GM18868 (cell line): ENCODE results near the gene CHTF8.
"Not testable (repeated sequence)": the region's sequence is repeated elsewhere in the genome, so short reads cannot be mapped to it uniquely, and the experiment has no call there.

Experiments used
- ATAC-seq: cut with Tn5 transposase; IDR thresholded peaks from one replicate; pipeline ENCODE4 v1.9.1; 2021; ENCODE audit warnings: mild to moderate bottlenecking, moderate library complexity; ENCODE audit not compliant: unreplicated experiment

The CHTF8 gene

GRCh38 chr16:69139464-69139863 is 7.1 kb upstream of the CHTF8 start:
- ATAC-seq, result not testable (repeated sequence)

DNA sequence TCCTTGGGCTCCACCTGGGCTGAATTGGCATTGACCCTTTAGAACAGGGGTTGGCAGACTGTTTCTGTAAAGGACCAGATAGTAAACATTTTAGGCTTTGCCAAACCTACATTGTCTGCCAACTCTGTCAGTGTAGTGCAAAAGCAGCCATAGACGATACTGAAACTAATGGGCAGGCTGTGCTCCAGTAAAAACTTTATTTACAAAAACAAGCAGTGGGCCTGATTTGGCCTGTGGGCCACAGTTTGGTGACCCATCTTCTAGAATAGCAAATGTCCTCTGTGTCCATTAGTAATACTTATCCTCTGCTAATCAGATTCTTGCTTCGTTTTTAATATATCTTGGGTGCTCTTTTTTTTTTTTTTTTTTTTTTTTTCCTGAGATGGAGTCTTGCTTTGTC is 6.2 kb upstream of the CHTF8 start:
- no peak for ATAC-seq

- ATAC-seq, result no peak
Measured at GRCh38 chr16:69133373-69133954, 1.1 kb upstream of the CHTF8 start.

DNA sequence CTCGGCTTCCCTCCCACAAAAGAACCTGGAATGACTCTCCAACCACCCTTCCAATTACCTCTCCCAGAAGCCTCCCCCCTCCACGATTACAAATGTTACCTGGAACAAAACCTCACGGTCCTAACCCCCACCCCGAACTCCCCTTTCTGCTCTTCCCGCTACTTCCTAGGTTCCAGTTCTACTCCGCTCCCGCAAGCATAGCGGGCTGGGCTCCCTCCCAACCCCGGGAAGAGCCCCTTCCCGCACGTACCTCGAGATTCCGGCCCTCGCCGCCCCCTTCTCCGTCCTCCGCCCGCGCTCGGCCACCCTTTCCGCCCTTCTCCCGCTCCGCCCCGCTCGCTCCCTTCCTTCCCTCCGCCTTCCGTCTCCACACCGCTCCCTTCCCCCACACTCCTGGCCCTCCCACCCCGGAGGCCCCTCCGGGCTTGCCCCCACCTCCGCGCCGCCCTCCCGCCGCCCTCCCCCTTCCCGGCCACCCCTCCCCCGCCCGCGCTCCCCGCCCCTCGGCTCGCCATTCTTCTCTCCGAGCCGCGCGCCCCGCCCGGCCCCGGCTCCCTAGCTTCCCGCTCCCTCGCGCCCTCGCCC is 457 bp downstream of the CHTF8 start:
- peak; percentile 36 for ATAC-seq

- no peak for ATAC-seq
Measured at GRCh38 chr16:69131167-69131838, 1.1 kb downstream of the CHTF8 start.

- ATAC-seq, result no peak
Measured at GRCh38 chr16:69130461-69130860, 1.9 kb downstream of the CHTF8 start.

GRCh38 chr16:69127966-69128510 is 4.3 kb downstream of the CHTF8 start:
- ATAC-seq, result no peak

- ATAC-seq, result not testable (repeated sequence)
Measured at GRCh38 chr16:69126801-69127200, 5.6 kb downstream of the CHTF8 start.

DNA sequence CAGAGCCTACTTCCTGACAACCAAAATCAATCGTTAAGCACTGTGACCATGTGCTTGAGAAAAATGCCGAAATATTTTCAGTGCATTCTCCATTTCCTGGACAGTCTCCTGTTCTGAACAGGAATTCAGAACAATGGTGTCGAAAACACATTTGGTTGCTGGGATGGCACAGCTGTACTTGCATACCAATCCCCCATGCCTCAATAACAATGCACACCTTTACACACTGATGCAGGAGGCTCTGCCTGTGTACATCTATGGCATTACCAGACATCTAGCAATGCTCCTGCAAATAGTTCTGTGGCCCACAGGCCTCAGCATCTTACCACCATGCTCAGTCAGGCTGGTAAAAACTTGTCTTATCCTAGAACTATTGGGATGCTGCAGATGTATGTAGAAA is 6.2 kb downstream of the CHTF8 start:
- ATAC-seq, result no peak

GRCh38 chr16:69124961-69125360 is 7.4 kb downstream of the CHTF8 start:
- not testable (repeated sequence) for ATAC-seq

GRCh38 chr16:69124406-69124805 is 8.0 kb downstream of the CHTF8 start:
- ATAC-seq, result not testable (repeated sequence)

DNA sequence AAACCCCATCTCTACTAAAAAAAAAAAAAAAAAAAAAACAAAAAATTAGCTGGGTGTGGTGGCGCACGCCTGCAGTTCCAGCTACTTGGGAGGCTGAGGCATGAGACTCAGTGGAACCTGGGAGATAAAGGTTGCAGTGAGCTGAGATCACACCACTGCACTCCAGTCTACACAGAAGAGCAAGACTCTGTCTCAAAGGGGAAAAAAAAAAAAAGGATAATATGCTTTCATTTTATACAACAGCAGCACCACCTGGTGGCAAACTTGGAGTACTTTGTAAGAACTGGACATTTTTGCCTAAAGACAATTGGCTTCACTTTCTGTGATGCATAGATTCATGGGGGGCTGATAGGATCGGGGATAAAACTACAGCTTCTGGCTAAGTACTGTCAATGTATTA is 8.5 kb downstream of the CHTF8 start:
- ATAC-seq, result no peak

DNA sequence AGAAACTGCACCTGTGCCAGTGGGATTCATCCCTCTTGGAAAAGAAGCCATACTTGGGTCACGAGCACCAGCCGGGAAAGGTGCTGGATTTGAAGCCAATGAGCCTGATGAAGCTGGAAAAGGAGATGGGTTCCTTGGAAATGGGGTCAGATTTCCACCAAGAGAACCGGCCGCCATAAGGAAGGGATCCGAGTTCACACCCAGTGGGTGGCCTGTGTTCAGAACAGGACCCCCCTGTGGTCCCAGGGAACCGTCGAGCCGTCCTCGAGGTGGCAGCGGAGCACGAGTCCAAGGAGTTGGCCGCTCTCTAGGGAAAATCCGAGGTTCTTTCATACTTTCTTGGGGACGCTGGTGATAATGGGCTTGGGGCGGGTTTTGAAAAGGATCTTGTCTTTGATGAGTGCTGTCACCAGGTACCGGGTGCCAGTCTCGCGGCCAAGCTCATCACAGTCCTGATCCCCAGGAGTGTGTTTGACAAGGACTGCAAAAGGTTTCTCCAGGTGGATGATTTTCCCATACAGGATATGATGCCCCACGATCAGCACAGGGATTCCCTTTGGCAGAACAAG is 12.2 kb downstream of the CHTF8 start:
- ATAC-seq, result no peak

GRCh38 chr16:69119536-69119935 is 12.9 kb downstream of the CHTF8 start:
- ATAC-seq, result no peak

DNA sequence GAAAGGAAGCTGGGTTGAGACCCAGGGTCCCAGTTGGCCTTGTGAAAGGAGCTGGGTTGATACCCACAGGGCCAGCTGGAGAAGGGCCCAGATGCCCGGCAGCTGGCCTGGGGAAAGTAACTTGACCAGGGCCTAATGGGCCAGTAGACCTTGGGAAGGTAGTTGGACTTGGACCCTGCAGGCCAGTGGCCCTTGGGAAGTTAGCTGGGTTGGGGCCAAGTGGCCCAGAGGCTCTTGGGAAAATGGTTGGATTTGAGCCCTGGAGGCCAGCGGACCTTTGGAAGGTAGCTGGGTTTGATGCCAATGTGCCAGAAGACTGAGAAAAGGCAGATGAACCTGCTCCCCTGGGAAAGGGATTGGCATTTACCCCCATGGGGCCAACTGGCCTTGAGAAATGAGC is 13.4 kb downstream of the CHTF8 start:
- ATAC-seq, result no peak

DNA sequence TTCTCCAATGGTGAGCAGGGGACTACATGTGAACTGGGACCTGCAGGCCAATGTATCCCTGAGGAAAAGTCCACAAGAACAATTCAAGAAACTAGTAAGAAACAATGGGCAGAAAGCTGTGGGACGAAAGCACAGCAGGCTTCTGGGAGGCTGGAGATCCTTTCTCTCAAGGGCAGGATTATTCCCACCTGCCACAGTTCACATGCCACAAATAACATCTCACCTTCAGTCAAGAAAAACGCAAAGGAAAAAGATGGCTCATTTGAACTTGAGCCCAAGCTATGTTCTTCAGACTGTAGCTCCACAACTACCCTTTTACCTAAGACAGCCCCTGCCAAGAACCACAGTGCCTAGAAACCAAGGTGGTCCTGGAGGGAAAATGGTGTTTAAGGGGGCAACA is 13.9 kb downstream of the CHTF8 start:
- no peak for ATAC-seq

DNA sequence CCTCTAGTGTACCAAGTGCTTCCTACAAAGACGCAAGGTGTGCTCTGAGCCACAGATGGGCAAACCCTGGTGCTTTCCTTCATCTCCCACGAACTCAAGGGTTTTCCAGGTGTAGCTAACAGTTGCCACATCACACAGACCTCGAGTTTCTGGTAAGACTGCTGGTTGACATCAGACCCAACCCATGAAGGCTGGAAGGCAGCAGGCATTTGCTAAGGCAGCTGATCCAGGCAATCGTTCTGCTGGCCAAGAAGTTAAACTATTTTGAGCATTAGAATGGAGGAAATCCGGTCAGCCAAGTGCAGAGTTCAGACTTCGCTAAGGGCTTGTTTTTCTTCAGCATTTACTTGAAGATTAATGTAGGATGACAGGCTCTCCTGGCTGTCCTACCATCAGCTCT is 15.5 kb downstream of the CHTF8 start:
- no peak for ATAC-seq

DNA sequence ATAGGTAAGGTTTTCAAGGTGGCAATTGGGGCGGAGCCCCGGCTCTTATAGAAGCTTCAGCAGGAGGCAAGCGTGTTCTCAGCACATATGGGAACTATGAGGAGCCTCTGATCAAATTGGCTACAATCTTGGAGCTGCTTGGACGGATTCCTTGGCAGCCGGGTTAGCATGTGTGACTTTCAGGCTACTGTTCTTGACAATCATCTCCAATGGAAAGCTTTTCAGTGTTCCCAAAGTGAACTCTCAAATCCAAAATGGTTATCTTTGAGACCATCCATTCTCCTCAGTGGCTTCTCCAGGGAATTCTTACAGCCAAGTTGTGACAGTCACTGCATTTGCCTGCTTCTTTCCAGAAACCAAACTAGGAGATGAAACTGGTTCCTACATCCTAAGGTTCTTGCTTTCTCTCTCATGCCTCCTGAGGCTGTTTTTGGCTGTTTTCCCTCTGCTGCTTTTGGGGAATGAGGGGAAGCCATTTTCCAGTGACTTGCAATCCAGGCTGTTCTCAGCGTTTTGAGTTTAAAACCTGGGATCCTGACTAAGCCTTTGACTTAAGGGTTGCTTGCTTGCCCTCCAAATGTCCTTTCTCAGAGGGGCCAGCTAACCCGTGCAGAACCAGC is 16.0 kb downstream of the CHTF8 start:
- no peak for ATAC-seq

- no peak for ATAC-seq
Measured at GRCh38 chr16:69115837-69116236, 16.6 kb downstream of the CHTF8 start.

GRCh38 chr16:69115361-69115760 is 17.0 kb downstream of the CHTF8 start:
- no peak for ATAC-seq

DNA sequence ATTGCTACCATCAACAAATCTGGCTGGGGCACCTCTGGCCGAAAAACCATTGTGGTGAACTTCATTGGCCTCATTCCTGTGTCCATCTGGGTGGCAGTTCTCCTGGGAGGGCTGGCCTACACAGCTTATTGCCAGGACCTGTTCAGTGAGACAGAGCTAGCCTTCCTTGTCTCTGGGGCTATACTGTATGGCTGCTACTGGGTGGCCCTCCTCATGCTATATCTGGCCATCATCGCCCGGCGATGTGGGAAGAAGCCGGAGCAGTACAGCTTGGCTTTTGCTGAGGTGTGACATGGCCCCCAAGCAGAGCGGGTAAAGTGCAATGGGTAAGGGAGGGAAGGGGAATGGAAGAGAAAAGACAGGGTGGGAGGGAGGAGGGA is 17.4 kb downstream of the CHTF8 start:
- no peak for ATAC-seq
